Ishikawa (cell line): Measurements from ENCODE around the gene BANP.

Source experiments
- CEBPB ChIP-seq: IDR thresholded peaks from 2 replicates; pipeline ENCODE4 v1.6.1; 2012
- EP300 ChIP-seq: IDR thresholded peaks from 2 replicates; pipeline ENCODE4 v1.6.1; 2012; ENCODE audit warnings: borderline replicate concordance
- REST ChIP-seq: IDR thresholded peaks from 2 replicates; pipeline ENCODE4 v1.6.1; 2012; ENCODE audit warnings: low read depth, mild to moderate bottlenecking
- TAF1 ChIP-seq: IDR thresholded peaks from 2 replicates; pipeline ENCODE4 v1.6.1; 2012; ENCODE audit warnings: low read depth, mild to moderate bottlenecking

GRCh38 chr16:88010343-88010967 is 59.2 kb downstream of the BANP start:
- TF ChIP-seq TAF1 (no peak), EP300 (no peak), CEBPB (no peak), REST (no peak)
